DMS79 treated with DMSO at 0.1 percent for 48 hours (cell line): Measurements from ENCODE around the gene TCF12.
"Not testable (repeated sequence)": the region's sequence is repeated elsewhere in the genome, so short reads cannot be mapped to it uniquely, and the experiment has no call there.

Experiments used
- DNase-seq: peaks from one replicate; lab custom pipeline; 2025; lab: John Stamatoyannopoulos, UW

TCF12 gene

GRCh38 chr15:56916825-56917477 lies 1.5 kb upstream of the TCF12 start:
- DNase-seq, result no peak

DNA sequence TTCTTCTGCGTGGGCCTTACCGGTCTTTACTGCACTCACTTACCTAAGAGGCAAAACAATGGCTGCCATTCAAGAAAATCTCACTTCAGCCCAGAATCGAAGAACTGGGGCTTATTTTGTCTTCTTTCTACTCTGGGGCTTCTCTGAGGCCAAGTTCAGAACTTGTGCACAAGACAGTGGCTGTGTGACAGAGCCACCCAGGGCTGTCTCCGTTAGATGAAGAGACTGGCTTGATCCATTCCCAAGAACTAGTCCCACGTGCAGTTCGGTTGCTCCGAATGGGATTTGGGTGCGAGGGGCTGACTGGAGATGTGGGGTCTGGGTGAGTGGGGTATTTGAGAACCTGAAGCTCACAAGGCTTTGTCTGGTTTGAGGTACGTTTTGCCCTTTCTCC lies 795 bp upstream of the TCF12 start:
- peak; percentile 25 for DNase-seq

DNA sequence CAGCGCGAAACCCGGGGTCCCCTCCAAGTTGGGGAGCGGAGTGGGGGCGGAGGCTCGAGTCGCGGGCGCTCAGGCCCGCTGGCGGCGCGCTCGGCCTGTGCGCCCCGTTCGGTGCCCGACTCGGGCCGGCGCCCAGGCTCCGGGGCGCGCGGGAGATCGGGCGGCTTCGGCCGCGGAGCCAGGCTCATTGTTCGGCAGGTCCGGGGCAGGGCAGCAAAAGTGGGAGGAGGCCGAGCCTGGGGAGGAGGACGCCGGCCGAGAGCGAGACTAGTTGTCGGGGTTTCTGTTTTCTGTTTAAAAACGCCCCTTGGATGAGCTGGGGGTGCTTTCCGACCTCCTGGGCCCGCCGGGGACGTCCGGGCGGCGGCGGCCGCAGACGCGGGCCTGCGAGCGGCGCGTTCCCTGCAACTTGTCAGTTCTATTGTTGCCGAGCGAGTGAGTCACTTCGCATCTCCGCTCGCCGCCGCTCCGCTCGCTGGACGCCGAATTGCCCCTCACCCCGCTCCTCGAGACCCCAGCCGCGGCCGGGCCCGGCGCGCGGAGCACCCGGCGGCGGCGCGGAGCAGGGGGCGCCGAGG lies 676 bp downstream of the TCF12 start:
- no peak for DNase-seq

- peak; percentile 7 for DNase-seq
These were observed 1.3 kb downstream of the TCF12 start for GRCh38 chr15:56919609-56920366.

GRCh38 chr15:56920367-56920627 lies 1.9 kb downstream of the TCF12 start:
- no peak for DNase-seq

- no peak for DNase-seq
These were observed 4.7 kb downstream of the TCF12 start for GRCh38 chr15:56923174-56923591.

GRCh38 chr15:56927816-56928215 lies 9.4 kb downstream of the TCF12 start:
- no peak for DNase-seq

GRCh38 chr15:56929399-56929798 lies 11.0 kb downstream of the TCF12 start:
- no peak for DNase-seq

GRCh38 chr15:56929933-56930332 lies 11.5 kb downstream of the TCF12 start:
- DNase-seq, result no peak

- no peak for DNase-seq
These were observed 12.3 kb downstream of the TCF12 start for GRCh38 chr15:56930669-56931313.

- no peak for DNase-seq
These were observed 13.4 kb downstream of the TCF12 start for GRCh38 chr15:56931639-56932508.

GRCh38 chr15:56932509-56932868 lies 14.0 kb downstream of the TCF12 start:
- not testable (repeated sequence) for DNase-seq

GRCh38 chr15:56933410-56933809 lies 15.0 kb downstream of the TCF12 start:
- no peak for DNase-seq

- DNase-seq, result no peak
These were observed 15.4 kb downstream of the TCF12 start for GRCh38 chr15:56933811-56934210.

DNA sequence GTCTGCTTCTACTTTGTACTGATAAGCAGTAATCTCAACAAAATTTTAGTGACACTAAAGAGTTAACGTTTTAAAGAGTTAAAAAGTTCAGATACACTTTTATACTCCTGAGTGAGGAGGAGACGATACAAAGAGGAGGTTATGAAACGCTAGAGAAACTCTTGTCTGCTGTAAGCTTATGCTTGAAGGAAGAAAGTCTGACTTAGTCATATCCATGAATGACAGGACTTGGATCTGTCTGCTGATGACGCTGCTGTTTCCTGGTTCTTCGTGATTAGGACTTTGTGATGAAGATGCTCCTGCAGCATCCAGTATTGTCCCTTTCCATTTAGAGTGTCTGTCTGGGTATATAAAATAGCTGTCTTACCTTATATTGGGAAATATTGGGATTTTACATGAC lies 15.8 kb downstream of the TCF12 start:
- DNase-seq, result no peak

DNA sequence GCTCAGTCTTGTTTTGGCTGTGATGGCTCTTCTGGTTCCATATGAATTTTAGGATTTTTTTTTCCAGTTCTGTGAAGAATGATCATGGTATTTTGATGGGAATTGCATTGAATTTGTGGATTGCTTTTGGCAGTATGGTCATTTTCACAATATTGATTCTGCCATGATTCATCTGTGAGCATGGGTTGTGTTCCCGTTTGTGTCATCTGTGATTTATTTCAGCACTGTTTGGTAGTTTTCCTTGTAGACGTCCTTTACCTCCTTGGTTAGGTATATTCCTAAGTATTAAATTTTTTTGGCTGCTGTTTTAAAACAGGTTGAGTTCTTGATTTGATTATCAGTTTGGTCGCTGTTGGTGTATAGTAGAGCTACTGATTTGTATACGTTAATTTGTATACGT lies 18.5 kb downstream of the TCF12 start:
- DNase-seq, result no peak

DNA sequence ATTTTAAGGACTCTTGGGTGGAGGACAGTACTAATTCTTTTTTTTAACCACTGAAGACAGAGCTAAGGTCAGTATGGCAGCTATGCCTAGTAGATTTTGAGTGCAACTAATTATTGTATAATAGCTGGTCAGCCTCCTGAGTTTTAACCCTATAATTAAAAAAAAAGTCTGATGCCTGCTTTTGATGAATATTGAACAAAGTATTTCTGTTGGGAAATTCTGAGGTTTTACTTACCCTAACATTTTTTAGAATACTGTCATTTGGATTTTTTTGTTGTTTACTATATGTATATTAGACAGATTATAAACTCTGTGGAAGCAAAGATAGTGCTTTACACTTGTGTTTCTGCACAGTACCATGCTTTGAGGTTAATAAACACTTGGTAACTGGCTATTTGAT lies 20.8 kb downstream of the TCF12 start:
- DNase-seq, result no peak

GRCh38 chr15:56940388-56940787 lies 21.9 kb downstream of the TCF12 start:
- DNase-seq, result no peak

- no peak for DNase-seq
These were observed 23.7 kb downstream of the TCF12 start for GRCh38 chr15:56942118-56942517.

GRCh38 chr15:56943403-56943802 lies 25.0 kb downstream of the TCF12 start:
- no peak for DNase-seq

- no peak for DNase-seq
These were observed 26.0 kb downstream of the TCF12 start for GRCh38 chr15:56944485-56944884.

DNA sequence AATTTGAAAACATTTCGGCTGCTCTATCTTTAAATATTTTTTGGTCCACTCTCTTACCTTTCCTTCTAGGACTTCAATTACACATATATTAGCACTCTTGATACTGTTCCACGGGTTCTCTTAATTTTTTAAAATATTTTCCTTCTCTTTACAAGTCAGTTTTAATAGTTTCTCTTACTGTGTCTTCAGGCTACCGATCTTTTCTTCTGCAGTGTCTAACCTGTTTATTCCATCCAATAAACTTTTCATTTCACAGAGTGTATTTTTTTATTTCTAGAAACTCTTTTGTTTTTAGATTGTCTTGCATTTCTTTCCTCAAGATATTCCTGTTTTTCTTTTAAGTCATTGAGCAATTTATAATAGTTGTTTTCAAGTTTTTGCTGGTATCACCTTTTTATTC lies 27.7 kb downstream of the TCF12 start:
- DNase-seq, result no peak
